Jurkat, Clone E6-1 (cell line): Measurements from ENCODE around the gene FARS2.

Experiments used
- DNase-seq: peaks from one replicate; pipeline ENCODE4 v3.0.0-alpha.2; 2011; ENCODE audit warnings: low read depth, low spot score
- H3K4me3 ChIP-seq: 2 replicates; pipeline ENCODE4 v1.5.1; 2011; ENCODE audit warnings: mild to moderate bottlenecking, low read length, control low read depth, moderate library complexity

The FARS2 gene

DNA sequence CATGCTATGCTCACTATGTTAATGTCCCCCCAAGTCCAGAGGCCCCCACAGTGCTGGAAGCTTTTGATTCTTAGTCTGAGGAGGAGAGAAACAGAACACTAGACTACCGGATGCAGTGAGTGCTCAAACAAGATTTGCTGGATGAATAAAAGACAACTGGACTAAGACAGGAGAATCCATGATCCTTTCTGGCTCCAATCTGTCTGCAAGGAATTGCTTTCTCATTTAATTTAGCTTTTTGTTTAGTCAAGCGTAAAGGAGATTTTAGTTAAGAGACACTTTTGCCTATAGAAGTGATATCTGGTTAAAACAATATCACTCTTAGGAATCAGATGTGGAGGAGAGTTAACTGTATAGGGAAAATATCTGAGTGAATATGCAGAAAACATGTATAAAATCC, 14.1 kb upstream of the FARS2 start:
- DNase-seq = no peak
- H3K4me3 ChIP-seq = no peak overlapping the region

DNA sequence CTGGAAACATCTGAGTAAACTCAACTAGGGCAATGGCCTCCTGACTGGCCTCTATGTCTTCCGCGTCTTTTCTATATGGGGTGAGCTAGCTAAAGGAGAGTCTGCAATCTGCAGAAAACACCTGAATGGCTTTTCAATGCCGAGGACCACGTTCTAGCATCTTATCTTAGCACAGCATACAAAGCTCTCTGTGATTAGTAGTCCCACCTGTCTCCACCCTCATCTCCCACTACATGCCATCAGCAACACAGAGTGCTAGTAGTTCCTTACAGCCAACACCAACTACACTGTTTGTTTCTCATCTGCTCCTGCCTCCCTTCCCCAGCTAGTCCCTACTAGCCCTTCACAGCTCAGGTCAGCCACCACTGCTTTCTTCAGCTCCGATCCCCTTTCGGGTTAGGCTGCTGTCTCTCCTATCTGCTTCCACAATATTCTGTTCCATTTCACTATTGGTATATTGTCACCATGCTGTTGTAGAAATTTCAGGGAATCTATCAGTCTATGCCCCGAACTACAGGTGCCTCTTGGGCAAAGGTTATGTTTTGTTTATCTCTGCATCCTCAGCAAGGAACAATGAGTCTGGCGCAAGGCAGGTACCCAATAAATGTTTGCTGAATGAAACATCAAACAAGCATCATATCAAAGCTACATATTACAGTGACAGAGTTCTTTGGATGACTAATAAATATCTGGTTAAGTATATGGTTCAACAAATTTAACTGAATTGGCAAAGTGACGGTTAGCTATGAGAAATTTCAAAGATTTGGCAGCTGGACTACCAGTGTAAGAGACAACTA, 12.8 kb upstream of the FARS2 start:
- DNase-seq = no peak

DNA sequence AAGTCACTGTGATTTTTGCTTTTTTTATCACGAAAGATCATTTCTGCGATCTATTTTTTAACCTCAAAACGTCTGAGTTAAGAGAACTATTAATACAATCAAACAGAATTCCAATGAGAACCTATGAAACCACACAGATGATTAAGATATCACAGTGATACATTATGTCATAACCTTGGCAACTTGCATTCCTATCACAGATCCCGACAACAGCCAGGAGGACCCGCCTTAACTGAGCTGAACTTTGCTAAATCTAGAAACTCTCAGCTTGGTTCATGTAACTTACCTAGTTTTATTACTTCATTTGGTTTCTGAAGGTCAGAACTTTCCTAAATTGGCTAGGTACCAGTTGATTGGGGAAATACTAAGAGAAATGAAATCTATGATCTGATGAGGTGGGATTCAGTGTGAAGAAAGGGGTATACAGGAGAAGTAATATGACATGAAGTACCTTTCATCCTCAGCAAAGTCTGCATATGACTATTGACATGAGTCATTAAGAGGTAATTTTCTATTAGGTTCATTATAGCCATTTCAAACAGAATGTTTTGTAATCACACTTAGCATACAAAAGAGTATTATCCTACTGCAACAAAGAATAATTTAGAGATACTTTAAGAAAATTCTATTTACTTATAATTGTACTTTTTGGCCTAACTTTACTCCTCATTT, 11.7 kb upstream of the FARS2 start:
- H3K4me3 ChIP-seq = no peak overlapping the region
- no peak for DNase-seq

More for the DNA sequence above, 12.8 kb upstream of the FARS2 start:
- H3K4me3 ChIP-seq = no peak overlapping the region

DNA sequence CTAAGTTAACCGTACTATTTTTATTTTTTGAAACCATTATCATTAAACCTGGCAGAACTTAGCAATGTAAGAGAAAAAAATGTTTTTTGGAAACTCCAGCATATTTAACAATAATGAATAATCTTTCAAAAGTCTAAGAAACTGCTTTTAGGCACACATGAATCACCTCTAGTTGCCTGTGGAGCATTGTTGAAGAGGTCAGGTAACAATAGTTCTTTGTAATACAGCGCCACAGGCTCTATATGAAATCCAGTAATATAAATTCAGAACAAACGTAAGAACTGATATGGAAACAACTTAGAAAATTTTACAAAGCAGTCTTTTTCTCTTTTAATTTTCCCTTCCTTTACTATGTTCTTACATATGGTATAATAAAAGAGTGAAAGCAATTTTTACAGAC, 10.9 kb upstream of the FARS2 start:
- DNase-seq = no peak
- H3K4me3 ChIP-seq = no peak overlapping the region

DNA sequence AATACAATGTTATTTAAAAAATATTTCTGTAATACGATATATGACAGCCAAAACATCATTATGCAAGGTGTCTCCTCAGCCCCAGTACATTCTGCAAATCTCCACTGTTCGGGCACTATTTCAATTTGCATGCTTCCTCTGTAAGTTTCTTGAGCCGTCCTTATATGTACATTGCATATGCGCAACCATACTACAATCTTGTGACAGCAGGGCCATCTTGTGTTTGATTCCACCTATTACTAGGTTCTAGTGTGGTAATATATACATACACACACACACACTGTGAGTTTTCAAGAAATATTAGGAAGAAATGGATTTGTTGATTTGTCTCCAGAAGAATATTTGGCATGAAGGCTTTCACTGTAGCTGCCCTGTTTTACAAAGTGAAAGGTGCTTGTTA, 10.4 kb upstream of the FARS2 start:
- H3K4me3 ChIP-seq = no peak overlapping the region
- no peak for DNase-seq

DNA sequence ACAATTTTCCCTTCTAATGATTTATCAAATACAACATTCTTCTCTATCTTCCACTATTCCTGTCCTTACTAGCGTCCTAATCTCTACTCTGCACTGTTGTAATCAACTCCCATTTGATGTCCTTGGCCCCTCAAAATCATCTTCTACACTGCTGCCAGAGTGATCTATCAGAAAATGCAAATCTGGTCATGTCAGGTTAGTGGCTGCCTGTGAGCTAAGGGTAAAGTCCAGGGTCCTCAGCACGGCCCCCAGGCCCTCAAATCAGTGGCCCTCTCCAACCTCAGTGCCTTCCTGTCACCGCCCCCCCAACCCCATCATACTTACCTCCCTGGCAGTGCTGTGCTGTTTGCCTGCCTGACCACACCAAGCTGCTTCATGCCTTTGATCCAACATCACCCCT, 4.4 kb upstream of the FARS2 start:
- no peak for DNase-seq
- H3K4me3 ChIP-seq = no peak overlapping the region

DNA sequence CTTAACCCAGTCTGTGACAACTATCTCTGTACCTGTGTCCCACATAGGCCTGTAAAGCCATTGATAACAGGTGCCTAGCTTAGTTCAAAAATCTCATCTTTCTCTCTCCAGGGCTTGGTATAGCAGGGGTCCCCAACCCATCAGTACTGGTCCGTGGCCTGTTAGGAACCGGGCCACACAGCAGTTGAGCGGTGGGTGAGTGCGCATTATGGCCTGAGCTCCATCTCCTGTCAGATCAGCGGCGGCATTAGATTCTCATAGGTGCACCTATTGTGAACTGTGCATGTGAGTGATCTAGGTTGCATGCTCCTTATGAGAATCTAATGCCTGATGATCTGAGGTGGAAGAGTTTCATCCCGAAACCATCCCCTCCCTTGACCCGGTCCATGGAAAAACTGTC, 3.9 kb upstream of the FARS2 start:
- H3K4me3 ChIP-seq = no peak overlapping the region

DNA sequence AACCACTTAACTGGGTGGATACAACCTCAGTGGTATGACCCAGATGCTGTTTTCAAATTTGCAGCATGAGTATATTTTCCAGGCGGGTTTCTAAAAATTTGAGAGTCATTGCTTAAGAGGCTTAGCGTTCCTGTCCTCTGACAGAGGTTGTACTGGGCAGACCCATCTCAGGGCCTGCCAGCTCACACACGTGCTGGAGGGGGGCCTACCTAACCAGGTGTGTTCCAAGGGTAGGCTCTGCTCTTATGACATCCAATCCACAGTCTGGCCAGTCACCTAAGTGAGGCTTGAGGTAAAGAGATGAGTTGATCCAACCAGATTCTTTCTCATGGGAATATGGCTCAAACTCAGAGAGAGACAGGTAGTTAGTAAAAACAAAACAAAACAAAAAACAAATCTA, 1.9 kb upstream of the FARS2 start:
- DNase-seq = no peak
- peak overlapping the region; percentile 90 for H3K4me3 ChIP-seq

More for the DNA sequence above, 3.9 kb upstream of the FARS2 start:
- DNase-seq = no peak

DNA sequence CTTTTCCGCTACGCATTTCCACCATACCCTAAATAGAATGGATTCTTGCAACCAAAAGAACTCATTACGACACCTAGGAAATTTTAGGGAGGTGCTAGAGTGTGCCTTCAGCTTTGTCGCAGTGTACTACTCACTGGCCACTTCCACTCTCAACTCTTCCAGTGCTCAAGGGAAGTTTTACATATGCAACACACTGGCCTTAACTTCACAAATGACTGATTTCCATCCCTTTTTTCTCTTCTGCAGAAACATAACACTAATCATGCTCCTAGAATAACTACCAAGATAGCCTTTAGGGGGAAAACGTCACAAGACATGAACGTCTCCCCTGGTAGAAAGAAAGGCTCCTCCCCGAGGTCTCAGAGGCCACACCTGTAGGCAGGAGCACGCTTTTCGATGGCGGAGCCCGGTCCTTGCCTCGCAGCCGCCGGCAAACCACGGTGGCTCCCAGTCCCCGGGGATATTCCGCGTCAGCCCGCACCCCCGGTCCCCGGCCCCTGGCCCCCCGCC, 1.1 kb upstream of the FARS2 start:
- peak; percentile 73 for DNase-seq
- H3K4me3 ChIP-seq = peak overlapping the region; percentile 90

DNA sequence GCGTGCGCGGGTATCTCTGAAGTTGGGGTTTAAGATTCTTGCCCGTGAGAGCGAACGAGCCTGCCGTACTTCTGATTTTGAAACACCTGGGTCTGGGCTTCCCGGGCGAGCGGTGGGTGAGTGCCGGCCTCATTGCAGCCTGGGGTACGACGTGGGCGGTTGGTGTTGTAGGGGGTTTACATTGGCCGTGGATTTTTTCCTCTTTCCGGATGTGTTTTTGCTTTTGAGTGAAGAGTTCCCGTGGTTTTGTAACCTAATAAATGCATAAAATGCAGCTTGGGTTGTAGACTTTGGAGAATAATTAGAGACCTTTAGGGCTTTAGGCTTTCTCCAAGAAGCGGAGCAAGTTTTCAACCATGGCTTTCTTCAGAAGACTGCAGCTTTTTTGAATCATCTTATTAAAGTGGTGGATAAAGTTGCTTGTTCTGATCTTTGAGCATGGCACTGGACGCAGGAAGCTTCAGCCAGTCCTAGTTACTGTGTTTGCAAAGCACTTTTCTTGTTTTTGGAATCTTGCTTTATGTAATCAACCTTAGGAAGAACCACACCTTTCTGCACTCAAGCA, 314 bp downstream of the FARS2 start:
- DNase-seq = no peak
- peak overlapping the region; percentile 90 for H3K4me3 ChIP-seq

DNA sequence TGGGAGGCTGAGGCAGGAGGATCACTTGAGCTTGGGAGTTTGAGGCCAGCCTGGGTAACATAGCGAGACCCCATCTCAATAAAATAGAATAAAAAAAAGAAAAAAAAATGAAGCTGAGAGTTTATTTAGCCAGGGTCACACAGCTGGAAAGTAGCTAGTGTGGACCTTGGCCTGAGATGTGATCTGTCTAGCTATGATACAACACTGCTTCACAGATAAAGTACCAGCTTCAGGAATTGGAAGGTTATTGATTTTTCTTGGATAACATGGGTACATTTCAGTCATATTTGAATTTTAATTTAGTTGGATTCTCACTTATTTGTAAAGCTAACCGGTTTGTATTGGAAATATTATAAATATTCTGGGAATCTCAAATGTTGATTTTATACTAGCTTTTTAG, 5.1 kb downstream of the FARS2 start:
- no peak overlapping the region for H3K4me3 ChIP-seq
- DNase-seq = no peak

DNA sequence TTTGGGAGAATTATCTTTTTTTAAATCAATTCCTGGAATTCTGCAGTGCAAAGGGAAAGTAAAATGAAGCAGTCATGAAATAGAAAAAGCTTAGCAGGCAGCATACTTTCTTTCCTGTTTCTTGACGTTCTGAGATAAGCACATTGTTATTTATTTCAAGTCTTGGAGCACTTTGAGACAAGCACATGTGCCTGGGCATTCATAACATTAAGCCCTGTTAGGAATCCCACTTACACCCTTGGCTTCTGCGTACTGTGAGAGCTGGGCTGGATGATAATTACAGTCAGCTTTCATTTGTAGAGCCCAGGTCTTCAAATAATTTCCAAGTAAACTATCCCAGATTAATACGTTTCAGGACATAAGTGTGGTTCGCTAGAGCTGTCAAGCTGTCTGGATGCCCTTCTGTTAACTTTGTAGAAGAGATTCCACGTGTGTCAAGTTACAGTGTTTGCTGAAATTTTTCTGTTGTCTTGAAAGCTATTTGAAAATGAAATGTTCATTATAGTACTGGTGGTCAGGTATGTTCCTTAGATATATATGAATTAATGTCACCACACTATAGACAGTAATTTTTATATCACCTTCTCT, 8.9 kb downstream of the FARS2 start:
- no peak for DNase-seq
- no peak overlapping the region for H3K4me3 ChIP-seq

DNA sequence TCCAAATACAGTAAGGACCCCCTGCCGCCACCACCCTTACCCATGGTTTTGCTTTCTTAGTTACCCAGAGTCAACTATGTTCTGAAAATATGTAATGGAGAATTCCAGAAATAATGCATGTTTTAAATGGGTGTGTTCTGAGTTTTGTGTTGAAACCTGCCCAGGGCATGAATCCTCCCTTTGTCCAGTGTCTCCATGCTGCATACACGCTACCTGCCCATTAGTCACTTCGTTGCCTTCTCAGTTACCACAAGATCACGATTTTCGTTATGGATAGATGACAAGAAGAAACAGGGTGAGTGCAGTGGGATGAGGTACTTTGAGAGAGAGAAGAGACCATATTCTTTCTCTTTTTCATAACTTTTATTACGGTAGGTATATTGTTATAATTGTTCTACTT, 10.6 kb downstream of the FARS2 start:
- no peak for DNase-seq
- H3K4me3 ChIP-seq = no peak overlapping the region

DNA sequence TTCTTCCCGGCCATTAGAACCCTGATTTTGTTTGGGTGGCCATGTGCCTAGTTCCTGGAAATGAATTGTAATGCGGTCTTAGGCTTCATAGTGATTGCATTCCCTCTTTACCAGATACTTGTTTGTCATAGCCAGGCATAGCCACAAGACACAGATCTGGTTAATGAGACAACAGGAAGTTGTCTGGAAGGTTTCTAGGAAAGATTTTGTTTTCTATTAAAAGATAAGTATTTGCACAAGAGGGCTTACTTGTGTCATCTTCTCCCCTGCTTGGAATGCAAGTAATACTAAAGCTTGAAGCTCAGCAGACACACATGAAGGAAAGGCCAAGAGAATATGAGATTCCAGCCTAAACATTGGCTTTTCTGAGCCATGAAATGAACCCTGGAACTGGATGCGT, 12.9 kb downstream of the FARS2 start:
- DNase-seq = no peak
- no peak overlapping the region for H3K4me3 ChIP-seq

DNA sequence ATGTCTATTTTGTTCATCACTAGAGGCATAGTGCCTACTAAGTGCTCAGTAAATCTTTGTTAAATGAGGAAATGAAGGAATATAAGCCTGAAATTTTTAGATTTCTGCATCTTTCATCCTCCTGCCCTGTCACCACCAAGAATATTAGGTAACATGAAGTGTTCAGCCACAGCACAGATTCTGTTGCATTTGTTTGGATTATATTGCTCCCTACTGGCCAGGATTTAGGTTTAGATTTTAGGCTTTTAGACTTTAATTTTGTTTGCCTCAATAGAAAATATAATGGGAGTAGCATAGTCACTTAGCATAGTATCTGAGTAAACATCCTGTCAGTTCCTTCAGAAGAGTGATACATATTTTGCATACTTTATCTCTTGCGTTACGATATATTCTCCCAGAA, 14.2 kb downstream of the FARS2 start:
- no peak for DNase-seq
- no peak overlapping the region for H3K4me3 ChIP-seq

DNA sequence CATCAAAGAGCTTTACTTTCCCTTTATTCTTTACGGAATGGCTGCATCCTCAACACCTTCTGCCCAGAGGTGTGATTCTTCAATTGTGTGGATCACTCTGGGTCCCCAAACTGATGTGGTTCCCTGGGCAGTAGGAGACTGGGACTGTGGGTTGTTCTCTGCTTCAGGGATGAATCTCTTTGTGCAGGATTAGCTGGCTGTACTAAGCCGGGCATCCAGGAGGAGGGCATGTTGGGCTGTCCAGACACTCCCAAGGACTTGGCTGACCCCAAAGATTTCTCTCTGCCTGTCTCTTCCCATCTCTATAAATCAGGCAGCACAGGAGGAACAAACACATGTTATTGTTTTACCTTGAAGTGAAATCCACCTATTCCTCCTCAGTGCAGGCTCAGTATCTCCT, 15.3 kb downstream of the FARS2 start:
- DNase-seq = no peak
- H3K4me3 ChIP-seq = no peak overlapping the region

DNA sequence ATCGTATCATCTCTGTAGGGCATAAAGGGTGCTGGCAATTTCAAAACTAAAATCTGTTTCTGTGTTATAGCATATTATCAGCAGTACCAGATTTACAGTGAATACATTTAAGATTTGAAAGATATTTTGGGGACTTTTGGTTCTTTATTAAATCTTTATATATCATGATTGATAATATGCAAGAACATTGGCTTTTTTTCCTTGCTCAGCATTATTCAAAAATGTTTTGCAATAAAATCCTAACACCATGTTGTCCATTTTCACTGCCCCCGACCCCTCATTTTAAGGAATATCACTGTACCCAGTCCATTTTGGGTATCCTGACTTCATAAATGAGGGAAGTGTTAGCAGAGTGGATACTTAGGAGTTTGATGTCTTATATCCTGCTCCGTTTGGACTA, 16.3 kb downstream of the FARS2 start:
- no peak for DNase-seq
- no peak overlapping the region for H3K4me3 ChIP-seq

DNA sequence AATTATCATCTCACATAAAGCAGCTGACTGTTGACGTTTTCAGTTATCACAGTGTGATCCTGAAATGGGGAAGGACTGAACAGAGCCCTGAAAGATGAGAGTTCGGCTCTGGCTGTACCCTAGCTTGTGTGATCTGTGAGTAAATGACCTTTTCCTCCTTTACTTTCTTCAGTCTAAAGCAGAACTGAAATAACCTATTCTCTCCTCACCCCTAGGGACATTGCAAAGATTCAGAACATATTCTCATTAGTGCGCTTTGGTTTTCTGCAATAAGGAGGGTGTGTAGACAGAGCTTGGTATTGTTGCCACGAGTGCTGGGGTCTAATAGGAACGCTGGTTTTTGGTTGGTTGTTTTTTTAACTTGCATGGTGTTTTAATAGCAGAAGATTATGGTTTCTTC, 16.7 kb downstream of the FARS2 start:
- DNase-seq = no peak

DNA sequence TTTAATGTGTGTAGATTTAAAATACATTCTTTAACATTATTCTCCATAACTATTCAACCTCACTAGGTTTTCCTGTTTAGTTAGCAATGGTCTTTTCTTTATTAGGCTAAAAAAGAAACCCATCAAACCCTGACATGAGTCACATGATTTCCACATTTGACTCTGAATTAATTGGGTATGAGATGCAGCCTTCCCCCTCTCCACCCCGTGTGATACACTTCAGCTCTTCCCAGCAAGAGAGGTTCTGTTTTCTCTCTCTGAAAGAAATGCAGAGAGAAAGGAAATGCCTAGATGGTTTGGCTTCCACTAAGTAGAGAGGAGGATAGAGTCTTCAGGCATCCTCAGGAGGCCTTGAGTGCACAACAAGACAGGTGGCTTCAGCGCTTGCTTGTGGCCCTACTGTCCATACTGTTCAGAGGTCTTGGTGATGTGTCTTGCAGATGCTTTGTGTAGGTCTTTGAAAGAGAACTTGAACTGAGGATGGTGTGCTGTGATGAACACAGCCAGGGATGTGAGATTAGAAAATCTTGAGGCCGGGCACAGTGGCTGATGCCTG, 17.3 kb downstream of the FARS2 start:
- no peak overlapping the region for H3K4me3 ChIP-seq
- DNase-seq = no peak

More for the DNA sequence above, 16.7 kb downstream of the FARS2 start:
- no peak overlapping the region for H3K4me3 ChIP-seq

DNA sequence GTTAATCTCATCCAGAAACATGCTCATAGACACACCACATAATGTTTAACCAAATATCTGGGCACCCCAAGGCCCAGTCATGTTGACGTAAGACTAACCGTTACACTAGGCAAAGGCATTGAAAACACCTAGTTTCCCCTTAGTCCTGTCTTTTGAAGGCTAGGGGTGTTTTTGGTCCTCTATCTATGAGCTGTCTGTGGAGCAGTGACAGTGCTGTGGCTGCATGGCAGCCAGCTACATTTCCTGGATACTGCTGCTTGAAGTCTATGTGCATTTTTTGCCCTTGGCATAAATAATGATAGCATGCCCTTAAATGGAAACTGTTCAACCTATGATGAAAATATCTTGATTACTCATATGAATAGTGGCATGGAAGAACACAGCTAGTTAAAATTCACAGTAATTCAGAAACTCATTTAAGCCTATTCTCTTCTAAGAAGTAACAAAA, 18.6 kb downstream of the FARS2 start:
- no peak overlapping the region for H3K4me3 ChIP-seq
- no peak for DNase-seq
